ENCODE data around the gene TUBA8.
"Not testable (repeated sequence)": the region's sequence is repeated elsewhere in the genome, so short reads cannot be mapped to it uniquely, and the experiment has no call there.

Gene TUBA8

GRCh38 chr22:18077639-18078328 lies 32.8 kb upstream of the TUBA8 start, which contains the start of gene PEX26:
PEX26 (plus strand) TSS chr22:18077990; CDS start chr22:18078377, 387 bp downstream.
- peak; percentile 82 to 84 for DNase-seq (ENCODE audit: low read depth in 2 of 2)

GRCh38 chr22:18078329-18079041 lies 32.1 kb upstream of the TUBA8 start:
- peak in 1 of 2 donors; percentile 10 for DNase-seq (ENCODE audit: low read depth in 2 of 2)

DNA sequence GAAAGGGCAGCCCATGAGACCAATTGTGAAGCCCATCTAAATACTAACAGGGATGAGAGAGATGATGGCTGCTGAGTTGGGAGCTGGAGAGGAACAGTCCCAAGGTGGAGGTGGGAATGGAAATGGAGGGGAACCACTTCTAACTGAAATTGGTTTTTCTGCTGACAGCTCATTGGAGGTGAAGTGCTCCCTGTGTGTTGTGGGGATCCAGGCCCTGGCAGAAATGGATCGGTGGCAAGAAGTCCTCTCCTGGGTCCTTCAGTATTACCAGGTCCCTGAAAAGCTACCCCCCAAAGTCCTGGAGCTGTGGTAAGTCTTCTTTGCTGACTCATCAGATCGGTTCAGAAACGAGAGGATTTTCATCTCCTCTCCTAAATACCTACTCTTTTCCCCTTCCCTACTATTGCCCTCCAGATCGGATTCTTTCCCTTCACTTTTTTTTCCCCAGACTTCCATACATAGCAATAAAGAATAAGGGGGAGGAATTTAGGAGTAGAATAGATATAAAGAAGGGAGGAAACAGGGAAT lies 30.8 kb upstream of the TUBA8 start:
- no peak for DNase-seq (ENCODE audit: low read depth in 2 of 2)

GRCh38 chr22:18081416-18081815 lies 29.2 kb upstream of the TUBA8 start:
- no peak for DNase-seq (ENCODE audit: low read depth in 2 of 2)

GRCh38 chr22:18082467-18082866 lies 28.1 kb upstream of the TUBA8 start:
- no peak for DNase-seq (ENCODE audit: low read depth in 2 of 2)

- DNase-seq (ENCODE audit: low read depth in 2 of 2), result no peak
Measured at GRCh38 chr22:18083406-18083805, 27.2 kb upstream of the TUBA8 start.

DNA sequence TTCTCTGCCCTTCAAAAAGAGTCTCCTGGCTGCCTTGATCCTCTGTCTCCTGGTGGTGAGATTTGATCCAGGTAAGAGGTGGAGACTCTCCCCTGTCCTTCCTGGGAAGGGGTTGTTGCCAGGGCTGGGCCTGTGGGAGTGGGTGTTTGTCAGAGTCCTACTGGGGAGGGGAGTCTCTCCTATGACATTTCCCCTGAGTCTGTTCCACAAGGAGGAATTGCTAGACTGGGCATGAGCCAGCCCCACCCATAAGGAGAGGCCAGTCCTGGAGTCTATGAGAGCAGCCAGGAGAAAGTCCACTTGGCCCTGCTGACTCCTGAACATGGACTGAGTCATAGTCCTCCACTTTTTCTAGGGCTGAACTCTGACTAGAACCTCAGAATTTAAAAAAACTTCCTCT lies 25.4 kb upstream of the TUBA8 start:
- DNase-seq (ENCODE audit: low read depth in 2 of 2), result no peak

GRCh38 chr22:18087350-18087855 lies 23.2 kb upstream of the TUBA8 start:
- no peak for DNase-seq (ENCODE audit: low read depth in 2 of 2)

GRCh38 chr22:18088825-18089568 lies 21.6 kb upstream of the TUBA8 start:
- no peak for DNase-seq (ENCODE audit: low read depth in 2 of 2)

DNA sequence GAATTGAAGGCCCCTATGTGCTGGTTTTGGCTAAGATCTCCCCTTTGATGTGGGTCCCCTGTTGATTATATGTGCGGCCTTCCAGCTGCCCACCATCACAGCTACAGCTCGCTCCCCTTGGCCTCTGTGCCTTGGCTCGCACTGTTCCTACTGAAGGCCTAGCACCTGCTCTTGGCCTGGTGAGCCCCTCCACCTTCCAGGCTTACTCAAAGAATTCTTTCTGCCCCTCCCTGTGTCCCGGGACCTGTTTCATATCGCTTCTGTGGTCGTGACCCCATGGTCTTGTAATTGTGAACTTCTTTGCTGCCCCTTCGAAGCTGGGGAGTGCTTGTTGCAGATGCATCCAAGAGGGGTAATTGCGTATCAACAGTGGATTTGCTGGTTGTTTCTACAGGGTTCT lies 20.3 kb upstream of the TUBA8 start:
- DNase-seq (ENCODE audit: low read depth in 2 of 2), result no peak

DNA sequence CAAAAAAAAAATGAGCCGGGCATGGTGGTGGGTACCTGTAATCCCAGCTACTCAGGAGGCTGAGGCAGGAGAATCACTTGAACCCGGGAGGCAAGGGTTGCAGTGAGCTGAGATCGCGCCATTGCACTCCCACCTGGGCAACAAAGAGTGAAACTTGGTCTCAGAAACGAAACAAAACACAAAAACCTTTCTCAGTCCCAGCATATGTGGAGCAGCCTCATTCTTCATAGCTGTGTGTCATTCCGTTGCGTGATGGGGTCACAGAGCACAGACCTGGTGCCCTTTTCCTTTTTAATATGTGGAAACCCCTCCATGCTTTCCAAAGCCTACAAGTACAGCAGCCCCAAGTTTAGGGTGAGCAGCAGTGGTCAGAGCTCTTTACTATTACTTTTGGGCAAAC lies 19.1 kb upstream of the TUBA8 start:
- DNase-seq (ENCODE audit: low read depth in 2 of 2), result no peak

- no peak for DNase-seq (ENCODE audit: low read depth in 2 of 2)
Measured at GRCh38 chr22:18091916-18092526, 18.6 kb upstream of the TUBA8 start.

DNA sequence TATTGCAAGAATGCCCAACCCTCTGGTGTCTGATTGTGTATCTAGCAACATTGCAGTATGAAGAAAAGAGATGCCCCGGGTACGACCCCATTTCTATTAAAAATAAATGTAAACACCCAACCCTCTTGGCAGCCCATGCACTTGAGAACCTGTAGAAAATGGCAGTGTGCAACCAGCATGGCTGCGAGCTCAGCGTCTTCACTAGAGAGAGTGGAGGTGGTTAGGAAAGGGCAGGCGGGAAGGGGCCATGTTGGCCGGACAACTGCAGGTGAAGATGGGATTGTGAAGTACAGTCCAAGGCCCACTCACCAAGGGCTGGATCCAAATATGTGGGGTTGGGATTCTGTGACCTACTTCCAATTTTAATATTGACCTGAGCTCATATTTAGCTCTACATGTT lies 16.9 kb upstream of the TUBA8 start:
- no peak for DNase-seq (ENCODE audit: low read depth in 2 of 2)

DNA sequence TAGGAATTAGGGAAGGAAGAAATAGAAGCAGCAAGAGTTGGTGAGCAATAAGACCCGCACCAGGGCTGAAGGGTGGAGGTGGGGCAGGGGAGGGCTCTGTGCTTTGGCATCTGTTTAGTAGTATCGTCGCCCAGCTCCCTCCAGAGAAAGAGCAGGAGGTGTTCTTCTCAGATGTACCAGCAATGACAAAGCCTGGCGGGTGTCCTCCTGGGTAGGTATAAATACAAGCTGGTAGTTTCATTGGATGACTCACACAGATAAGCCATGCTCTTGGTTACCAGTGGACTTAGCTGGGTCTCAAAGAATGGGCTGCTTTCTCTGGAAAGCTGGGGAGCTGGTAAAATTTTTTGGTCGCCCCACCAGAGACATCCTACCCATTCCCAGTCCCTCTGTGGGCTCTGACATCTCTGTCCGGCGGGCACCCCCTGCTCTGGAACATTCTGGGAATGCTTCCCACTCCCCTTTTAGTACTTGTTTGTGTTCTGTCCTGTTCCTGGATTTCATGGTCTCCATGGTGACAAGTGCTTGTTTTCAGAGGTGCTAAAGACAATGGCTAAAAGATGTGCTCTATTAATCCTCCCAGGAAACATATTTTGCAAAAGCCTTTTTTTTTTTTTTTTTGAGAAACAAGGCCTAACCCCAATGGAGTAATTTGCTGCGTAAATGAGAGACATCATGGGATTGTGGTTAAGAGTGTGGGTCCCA lies 15.4 kb upstream of the TUBA8 start:
- DNase-seq (ENCODE audit: low read depth in 2 of 2), result no peak

DNA sequence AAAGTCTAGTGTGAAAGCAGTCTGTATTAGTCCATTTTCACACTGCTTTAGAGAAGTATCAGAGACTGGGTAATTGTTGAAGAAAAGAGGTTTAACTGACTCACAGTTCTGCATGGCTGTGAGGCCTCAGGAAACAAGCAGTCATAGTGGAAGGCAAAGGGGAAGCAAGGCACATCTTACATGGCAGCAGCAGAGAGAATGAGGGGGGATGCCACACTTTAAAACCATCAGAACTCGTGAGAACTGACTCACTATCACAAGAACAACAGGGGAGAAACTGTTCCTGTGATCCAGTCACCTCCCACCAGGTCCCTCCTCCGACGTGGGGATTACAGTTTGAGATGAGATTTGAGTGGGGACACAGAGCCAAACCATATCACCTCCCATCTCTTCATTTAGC lies 13.8 kb upstream of the TUBA8 start:
- no peak for DNase-seq (ENCODE audit: low read depth in 2 of 2)

DNA sequence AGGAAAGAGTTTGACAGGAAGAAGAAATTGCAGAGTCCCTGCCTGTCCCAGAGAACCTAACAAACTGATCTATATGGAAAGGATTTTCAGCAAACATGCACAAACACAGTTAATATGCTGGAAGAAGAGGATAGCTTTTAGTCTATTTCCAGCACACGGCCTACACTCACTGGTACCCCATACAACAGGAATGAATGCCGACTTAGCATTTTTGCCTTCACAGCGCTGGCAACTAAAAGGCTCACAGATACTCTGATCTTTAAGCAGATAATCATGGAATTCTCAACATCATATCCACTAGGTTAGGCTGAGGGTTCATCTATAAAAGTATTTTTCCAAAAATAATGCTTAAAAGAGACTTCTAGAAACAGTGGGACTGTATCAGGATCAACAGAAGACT lies 9.8 kb upstream of the TUBA8 start:
- DNase-seq (ENCODE audit: low read depth in 2 of 2), result no peak

DNA sequence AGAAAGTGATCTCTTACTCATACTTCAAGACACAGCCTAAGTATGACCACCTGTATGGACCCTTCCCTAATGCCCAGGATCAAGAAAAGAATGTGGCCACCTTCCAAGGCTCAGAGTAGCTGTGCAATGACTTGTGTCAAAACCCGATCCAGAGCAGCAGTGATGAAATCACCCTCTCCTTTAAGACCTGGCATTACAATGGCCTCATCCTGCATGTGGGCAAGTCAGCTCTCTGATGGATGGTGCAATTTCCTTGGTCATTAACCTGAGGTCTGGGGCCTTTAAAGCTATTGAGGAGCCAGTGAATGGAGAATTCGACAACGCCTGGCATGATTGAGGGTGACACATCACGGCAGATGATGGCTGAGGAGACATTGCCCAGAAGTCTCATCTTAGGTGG lies 9.1 kb upstream of the TUBA8 start:
- no peak for DNase-seq (ENCODE audit: low read depth in 2 of 2)

DNA sequence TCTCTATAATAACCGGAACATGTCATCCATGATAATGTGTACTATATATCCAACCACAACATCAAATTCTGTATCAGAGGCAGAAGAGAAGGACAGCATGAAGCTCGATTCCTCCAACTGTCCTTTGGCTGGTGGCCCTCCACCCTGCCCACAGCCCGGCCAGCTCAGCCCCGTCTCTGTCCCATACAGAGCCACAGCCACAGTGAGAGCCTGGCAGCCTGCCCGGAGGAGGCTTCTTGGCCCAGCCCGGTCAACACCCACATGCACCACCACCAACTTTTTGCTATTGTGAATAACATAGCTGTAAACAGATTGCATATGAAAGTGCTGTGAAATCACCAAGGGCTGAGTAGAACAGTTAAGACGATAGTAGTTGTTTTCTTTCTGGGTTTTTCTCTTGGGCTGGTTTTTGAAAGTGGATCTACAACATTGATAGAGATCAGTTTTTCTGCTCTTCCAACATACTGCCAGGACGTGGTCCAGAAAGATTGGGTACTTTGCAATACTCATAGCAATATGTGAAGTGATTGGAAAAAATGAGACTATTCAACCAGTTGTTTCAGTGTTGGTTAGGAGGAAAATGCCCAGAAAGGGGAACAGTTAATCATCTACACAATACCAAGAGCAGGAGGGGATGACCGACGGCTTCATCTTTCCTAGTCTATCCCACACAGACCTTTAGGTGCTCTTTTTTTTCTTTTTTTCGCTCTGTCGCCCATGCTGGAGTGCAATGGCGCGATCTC lies 6.9 kb upstream of the TUBA8 start:
- DNase-seq (ENCODE audit: low read depth in 2 of 2), result no peak

- DNase-seq (ENCODE audit: low read depth in 2 of 2), result no peak
Measured at GRCh38 chr22:18104566-18104965, 6.0 kb upstream of the TUBA8 start.

GRCh38 chr22:18105981-18106380 lies 4.6 kb upstream of the TUBA8 start:
- not testable (repeated sequence) for DNase-seq (ENCODE audit: low read depth in 2 of 2)

Data from stimulated activated CD4-positive, alpha-beta T cell treated with anti-CD3 and anti-CD28 coated beads, Interleukin-1b, Interleukin-23, amount 100 ng/mL, for 1 hour (primary cell).